H1 (cell line): ENCODE data around the gene KCND3. TPM values are rescaled to one million over a fixed set of nuclear protein-coding genes. Genes with fewer than 3 reads are reported as not detected.

ENCODE experiments used
- CTBP2 ChIP-seq: IDR thresholded peaks from 2 replicates; pipeline ENCODE4 v1.7.0; 2011; ENCODE audit warnings: borderline replicate concordance, mild to moderate bottlenecking, moderate library complexity, mixed read lengths, low read length; ENCODE audit not compliant: insufficient read depth, insufficient read length
- KDM1A ChIP-seq: fragments of 200-600, 300-600 bp; sonication (generic); IDR thresholded peaks from 2 replicates; pipeline ENCODE4 v1.7.1; 2016; ENCODE audit warnings: mild to moderate bottlenecking, low read length, borderline replicate concordance
- POLR2AphosphoS5 ChIP-seq: IDR thresholded peaks from 2 replicates; pipeline ENCODE4 v1.6.1; 2011; ENCODE audit warnings: low read depth, low read length
- TAF1 ChIP-seq: IDR thresholded peaks from 2 replicates; pipeline ENCODE4 v1.6.1; 2011; ENCODE audit warnings: mild to moderate bottlenecking, low read depth, low read length
- polyA plus RNA-seq, 7 experiments: library from polyadenylated mRNA; depleted of rRNA in 3 of 7; stranded (reverse) in 5 of 7; unstranded in 2 of 7; fragments of >200 nt in 5 of 7; fragments of 200-250 nt in 2 of 7; gene quantifications; 1 replicate in 5 of 7; 2 replicates in 1 of 7; 4 replicates in 1 of 7; pipeline versions ENCODE4 v1.2.1 to v1.2.3, GENCODE V29; 2011 to 2013; ENCODE audit warnings: missing spikeins in 2 of 7, mixed read lengths in 2 of 7
- total RNA-seq: library from RNA; stranded (reverse); fragmentation: NEBNext Ultra II Directional; extraction: Animal tissue kit (Norgen Biotek cat#: 25700); gene quantifications from 2 replicates; pipeline ENCODE4 v1.2.1, GENCODE V29; 2021

Gene KCND3
- total and polyA plus RNA-seq, 2 of the 8 experiments (the other 6 are each of a cell fraction or from before 2014, with no cell fraction given), result 0.14 to 0.48 TPM

GRCh38 chr1:111867868-111868440 lies 121.5 kb downstream of the KCND3 start (continued):
- no peak for TF ChIP-seq KDM1A
- TF ChIP-seq TAF1, result no peak
- no peak for TF ChIP-seq POLR2AphosphoS5
- no peak for TF ChIP-seq CTBP2
- TF ChIP-seq, all 59 proteins: peak for 0
